ENCODE data around the gene POTEG.
"Not testable (repeated sequence)": the region's sequence is repeated elsewhere in the genome, so short reads cannot be mapped to it uniquely, and the experiment has no call there.

- TF ChIP-seq CTCF (IDR thresholded peaks at IDR 0.05 in 4 of 5, conservative IDR thresholded peaks at IDR 0.05 in 1 of 5); POLR2A (IDR thresholded peaks at IDR 0.05): not testable (repeated sequence)
Measured at GRCh38 chr14:19388741-19389140, 45.4 kb downstream of the POTEG start.

Measured in gastrocnemius medialis (tissue), 4 donors.